Measurements from ENCODE around the gene ZBED5. TPM values are rescaled to one million over a fixed set of nuclear protein-coding genes. Genes with fewer than 3 reads are reported as not detected.
A peak's percentile ranks its signal among the peaks of the same experiment; 100 is the strongest.

ZBED5 gene
- total and polyA plus RNA-seq, 2 experiments from 2014 or later: 30.5 to 46.2 TPM

GRCh38 chr11:10898003-10898762 is 40.3 kb upstream of the ZBED5 start:
- H3K9me3 ChIP-seq (ENCODE audit: low read depth): no peaks in the 10 kb centered on the region
- H3K9me2 ChIP-seq (replicated peaks; ENCODE audit: insufficient read depth): no peaks in the 10 kb centered on the region
- H3K27ac ChIP-seq: peak overlapping the region; percentile 92
- H4K20me1 ChIP-seq (ENCODE audit: insufficient read depth, poor library complexity, severe bottlenecking): no peaks in the 10 kb centered on the region
- H3K27me3 ChIP-seq: no peaks in the 10 kb centered on the region
- DNase-seq (ENCODE audit: low spot score): no peak
- H3K4me2 ChIP-seq: no peak overlapping the region
- H3K36me3 ChIP-seq (replicated peaks; ENCODE audit: insufficient read depth, low read depth): no peaks in the 10 kb centered on the region
- H3K79me2 ChIP-seq: no peaks in the 10 kb centered on the region
- TF ChIP-seq EZH2phosphoT487 (IDR thresholded peaks at IDR 0.05; ENCODE audit: low read depth, severe bottlenecking, unreplicated experiment): no peak
- TF ChIP-seq CTCF (IDR thresholded peaks at IDR 0.05; ENCODE audit: poor library complexity): no peak
- no peak for TF ChIP-seq EZH2 (IDR thresholded peaks at IDR 0.05; ENCODE audit: borderline replicate concordance)
- H3K4me1 ChIP-seq (ENCODE audit: insufficient read depth): peaks cover 47% of the 10 kb centered on the region
- no peak overlapping the region for H3K4me3 ChIP-seq
- peak overlapping the region; percentile 45 for H2AFZ ChIP-seq
- WGBS (ENCODE audit: low lambda C conversion rate, missing lambda C conversion rate): 95% methylated on average over 5 of the region's 5 CpGs

- Histone ChIP-seq H3K4me1 (ENCODE audit: insufficient read depth) (peaks cover 52% of the 10 kb centered on the region), H3K27me3 (no peaks in the 10 kb centered on the region), H3K79me2 (no peaks in the 10 kb centered on the region), H3K9me3 (ENCODE audit: low read depth) (no peaks in the 10 kb centered on the region), H3K9me2 (replicated peaks; ENCODE audit: insufficient read depth) (no peaks in the 10 kb centered on the region), H2AFZ (no peak overlapping the region), H3K36me3 (replicated peaks; ENCODE audit: insufficient read depth, low read depth) (no peaks in the 10 kb centered on the region), H4K20me1 (ENCODE audit: insufficient read depth, poor library complexity, severe bottlenecking) (no peaks in the 10 kb centered on the region), H3K27ac (no peak overlapping the region), H3K4me2 (no peak overlapping the region), H3K4me3 (no peak overlapping the region)
- DNase-seq (ENCODE audit: low spot score): no peak
- no peak for TF ChIP-seq EZH2phosphoT487 (IDR thresholded peaks at IDR 0.05; ENCODE audit: low read depth, severe bottlenecking, unreplicated experiment)
- no peak for TF ChIP-seq CTCF (IDR thresholded peaks at IDR 0.05; ENCODE audit: poor library complexity)
- TF ChIP-seq EZH2 (IDR thresholded peaks at IDR 0.05; ENCODE audit: borderline replicate concordance): no peak
- 90% methylated on average over 1 of the region's 1 CpG for whole genome bisulfite sequencing (ENCODE audit: low lambda C conversion rate, missing lambda C conversion rate)
Observed at GRCh38 chr11:10897150-10897549, 39.3 kb upstream of the ZBED5 start.

GRCh38 chr11:10896493-10896892 is 38.6 kb upstream of the ZBED5 start:
- no peak for DNase-seq (ENCODE audit: low spot score)
- Histone ChIP-seq H3K27ac (no peak overlapping the region), H3K4me2 (no peak overlapping the region), H3K9me3 (ENCODE audit: low read depth) (no peaks in the 10 kb centered on the region), H2AFZ (no peak overlapping the region), H3K36me3 (replicated peaks; ENCODE audit: insufficient read depth, low read depth) (no peaks in the 10 kb centered on the region), H3K4me3 (no peak overlapping the region), H4K20me1 (ENCODE audit: insufficient read depth, poor library complexity, severe bottlenecking) (no peaks in the 10 kb centered on the region), H3K9me2 (replicated peaks; ENCODE audit: insufficient read depth) (no peaks in the 10 kb centered on the region), H3K79me2 (no peaks in the 10 kb centered on the region), H3K4me1 (ENCODE audit: insufficient read depth) (peaks cover 52% of the 10 kb centered on the region), H3K27me3 (no peaks in the 10 kb centered on the region)
- 84% methylated on average over 9 of the region's 9 CpGs for WGBS (ENCODE audit: low lambda C conversion rate, missing lambda C conversion rate)
- TF ChIP-seq CTCF (IDR thresholded peaks at IDR 0.05; ENCODE audit: poor library complexity) (no peak), EZH2phosphoT487 (IDR thresholded peaks at IDR 0.05; ENCODE audit: low read depth, severe bottlenecking, unreplicated experiment) (no peak)

All from hepatocyte (in vitro differentiated cells).